Body of pancreas (tissue), 4 donors: Measurements from ENCODE around the gene ANKZF1.

Experiments
- CTCF ChIP-seq, 7 experiments: fragments of 450-650 bp in 4 of 7; fragments of 200-600 bp in 3 of 7; sonication (generic) in 3 of 7; IDR thresholded peaks; one replicate each; pipeline ENCODE4 v1.5.1; 2016 to 2019; ENCODE audit warnings: antibody characterized with exemption in 7 of 7
- POLR2A ChIP-seq, 3 donors: fragments of 450-650 bp; IDR thresholded peaks; one replicate each; pipeline ENCODE4 v1.6.1; 2016; ENCODE audit warnings: antibody characterized with exemption in 3 of 3, mild to moderate bottlenecking in 2 of 3

GRCh38 chr2:219244789-219245147, 15.2 kb downstream of the ANKZF1 start:
- TF ChIP-seq CTCF (IDR thresholded peaks at IDR 0.05) (no peak), POLR2A (IDR thresholded peaks at IDR 0.05) (no peak)
